Measurements from ENCODE around the gene TSPEAR.
"Not testable (repeated sequence)": the region's sequence is repeated elsewhere in the genome, so short reads cannot be mapped to it uniquely, and the experiment has no call there.

TSPEAR gene

GRCh38 chr21:44702973-44703730 lies 8.2 kb downstream of the TSPEAR start:
- no peak for DNase-seq

DNA sequence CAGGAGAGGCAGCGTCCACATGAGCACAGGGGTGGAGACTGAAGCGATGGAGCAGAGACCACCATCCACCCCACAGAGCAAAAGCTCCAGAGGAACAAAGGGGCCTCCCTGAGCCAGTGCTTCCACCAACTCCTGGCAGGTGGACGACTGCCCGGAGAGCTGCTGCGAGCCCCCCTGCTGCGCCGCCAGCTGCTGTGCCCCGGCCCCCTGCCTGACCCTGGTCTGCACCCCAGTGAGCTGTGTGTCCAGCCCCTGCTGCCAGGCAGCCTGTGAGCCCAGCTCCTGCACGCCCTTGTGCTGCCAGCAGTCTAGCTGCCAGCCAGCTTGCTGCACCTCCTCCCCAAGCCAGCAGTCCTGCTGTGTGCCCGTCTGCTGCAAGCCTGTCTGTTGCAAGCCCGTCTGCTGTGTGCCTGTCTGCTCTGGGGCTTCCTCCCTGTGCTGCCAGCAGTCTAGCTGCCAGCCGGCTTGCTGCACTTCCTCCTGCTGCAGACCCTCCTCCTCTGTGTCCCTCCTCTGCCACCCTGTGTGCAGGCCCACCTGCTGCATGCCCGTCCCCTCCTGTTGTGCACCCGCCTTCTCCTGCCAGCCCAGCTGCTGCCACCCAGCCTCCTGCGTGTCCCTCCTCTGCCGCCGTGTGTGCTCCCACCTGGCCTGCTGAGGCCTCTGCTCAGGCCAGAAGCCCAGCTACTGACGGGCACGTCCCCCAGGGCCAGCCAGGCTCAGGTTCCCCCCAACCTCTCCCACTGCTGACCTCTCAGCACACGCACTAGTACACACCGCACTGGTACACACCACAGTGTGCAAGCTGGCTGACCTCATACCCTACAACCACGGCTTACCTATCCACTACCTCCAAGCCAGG lies 9.0 kb downstream of the TSPEAR start:
- no peak for DNase-seq

DNA sequence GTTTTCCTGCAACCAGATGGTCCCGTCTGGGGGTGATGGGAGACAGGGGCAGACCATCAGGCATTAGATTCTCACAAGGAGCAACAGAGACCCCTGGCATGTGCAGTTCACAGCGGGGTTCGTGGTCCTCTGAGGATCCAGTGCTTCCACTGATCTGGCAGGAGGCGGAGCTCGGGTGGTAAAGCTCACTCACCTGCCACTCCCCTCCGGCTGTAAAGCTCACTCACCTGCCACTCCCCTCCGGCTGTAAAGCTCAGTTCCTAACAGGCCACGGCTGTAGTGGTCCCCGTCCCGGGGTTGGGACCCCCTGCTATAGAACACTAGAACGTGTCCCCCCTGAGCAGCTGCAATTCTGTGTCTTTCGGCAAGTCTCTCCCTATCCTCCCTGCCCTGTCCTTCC lies 9.8 kb downstream of the TSPEAR start:
- no peak for DNase-seq

GRCh38 chr21:44701023-44701400 lies 10.4 kb downstream of the TSPEAR start:
- DNase-seq = no peak

DNA sequence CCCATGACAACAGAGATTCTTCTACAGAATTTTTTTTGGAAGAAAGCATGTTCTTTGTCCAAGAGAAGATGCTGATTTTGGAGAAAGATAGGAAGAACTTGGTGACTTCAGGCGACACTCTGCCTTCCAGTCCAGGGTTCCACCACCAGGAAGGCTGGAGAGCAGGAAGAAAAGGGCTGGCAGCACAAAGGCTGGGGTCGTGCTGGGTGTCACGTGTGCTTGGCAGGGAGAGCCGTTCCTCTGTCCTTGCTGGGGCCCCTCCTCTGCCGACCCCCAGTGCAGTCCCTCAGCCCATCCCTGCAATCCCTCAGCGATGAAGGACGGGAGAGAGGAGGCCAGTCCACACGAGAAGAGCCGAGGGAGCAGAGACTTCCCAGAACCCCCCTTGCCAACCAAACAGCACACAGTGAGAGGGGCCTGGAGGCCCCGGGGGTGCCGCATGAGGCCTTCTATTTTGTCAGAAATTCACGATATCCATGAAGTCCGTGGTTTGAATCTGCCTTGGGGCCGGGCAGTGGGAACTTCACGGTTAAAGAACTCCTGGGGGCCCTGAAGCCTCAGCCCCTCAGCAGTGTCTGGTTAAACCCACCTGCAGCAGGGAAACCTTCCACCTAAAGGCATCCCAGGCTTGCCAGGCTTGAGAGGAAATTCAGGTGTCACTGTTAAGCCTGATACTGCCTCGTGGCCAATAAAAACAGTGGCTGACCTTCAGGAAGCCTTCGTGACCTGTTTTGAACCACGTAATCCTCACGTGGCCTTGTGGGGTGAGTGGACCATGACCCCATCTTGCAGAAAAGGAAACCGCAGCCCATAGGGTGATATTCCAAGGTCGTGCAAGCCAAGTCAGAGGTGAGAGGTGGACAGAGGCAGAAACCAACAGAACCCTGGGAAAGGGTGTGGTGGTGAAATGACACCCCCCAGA lies 11.0 kb downstream of the TSPEAR start:
- DNase-seq = no peak

DNA sequence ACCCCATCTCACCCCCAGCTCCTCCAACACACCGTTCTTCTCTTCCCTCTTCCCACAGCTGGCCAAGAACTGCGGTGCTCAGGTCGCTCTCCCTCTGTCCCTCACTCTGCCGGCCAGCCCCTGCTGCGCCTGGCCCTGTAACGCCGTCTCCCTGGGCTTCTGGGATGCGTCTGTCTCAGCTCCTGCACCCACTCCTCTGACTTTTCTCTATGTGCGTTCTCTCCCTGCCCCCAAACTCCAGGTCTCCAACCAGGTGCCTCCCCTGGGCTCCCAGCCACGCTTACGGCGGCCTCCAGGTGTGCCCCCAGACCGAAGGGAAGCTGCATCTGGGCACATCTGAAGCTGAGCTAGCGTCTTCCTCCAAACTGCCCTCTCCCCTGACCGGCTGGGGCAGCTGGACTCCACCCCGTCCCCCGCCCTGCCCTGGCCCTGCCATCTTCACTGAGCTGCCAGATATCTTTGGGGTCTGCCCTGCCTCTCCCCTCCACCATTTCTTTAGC lies 11.8 kb downstream of the TSPEAR start:
- no peak for DNase-seq

- no peak for DNase-seq
Observed at GRCh38 chr21:44697811-44698734, 13.3 kb downstream of the TSPEAR start.

GRCh38 chr21:44697172-44697810 lies 14.1 kb downstream of the TSPEAR start, which contains the start of gene KRTAP10-12:
KRTAP10-12 (plus strand) TSS chr21:44697172; CDS start chr21:44697202, 30 bp downstream.
- DNase-seq = not testable (repeated sequence)

DNA sequence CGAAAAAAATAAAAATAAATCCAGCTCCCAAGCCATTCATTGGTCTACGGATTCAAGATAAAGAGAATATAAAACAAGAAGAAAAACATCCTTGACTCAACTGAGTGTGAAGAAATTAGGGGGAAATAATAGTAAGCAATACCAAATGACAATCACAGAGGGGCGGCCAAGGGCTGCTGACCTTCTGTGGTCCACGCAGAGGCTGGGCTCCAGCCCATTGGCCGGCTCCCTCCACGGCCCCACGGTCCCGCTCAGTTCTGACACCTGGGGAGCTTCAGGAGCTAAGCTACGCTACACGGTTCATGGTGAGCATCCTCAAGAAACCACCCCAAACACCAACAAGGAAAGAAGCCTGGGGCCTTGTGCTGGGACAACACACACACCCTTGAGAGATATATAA lies 14.8 kb downstream of the TSPEAR start:
- DNase-seq = no peak

DNA sequence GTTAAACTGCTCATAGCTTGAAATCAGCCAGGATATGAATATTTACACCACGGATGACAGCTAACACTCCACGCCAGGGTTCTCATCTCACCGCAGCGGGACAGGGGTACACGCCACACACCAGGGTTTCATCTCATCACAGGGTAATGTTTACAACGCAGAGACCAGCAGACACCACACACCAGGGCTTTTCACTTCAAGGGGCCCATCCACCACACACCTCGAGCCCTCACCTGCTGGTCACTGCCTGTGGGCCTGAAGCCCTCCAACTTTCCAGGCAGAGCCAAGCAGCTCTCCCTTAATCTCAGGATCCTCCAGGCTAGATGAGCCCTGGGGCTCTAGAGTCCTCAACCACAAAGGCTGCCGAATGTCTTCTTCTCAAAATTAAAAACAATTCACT lies 15.7 kb downstream of the TSPEAR start:
- DNase-seq = no peak

GRCh38 chr21:44695184-44695583 lies 16.2 kb downstream of the TSPEAR start:
- DNase-seq = no peak

GRCh38 chr21:44694776-44695175 lies 16.6 kb downstream of the TSPEAR start:
- no peak for DNase-seq

DNA sequence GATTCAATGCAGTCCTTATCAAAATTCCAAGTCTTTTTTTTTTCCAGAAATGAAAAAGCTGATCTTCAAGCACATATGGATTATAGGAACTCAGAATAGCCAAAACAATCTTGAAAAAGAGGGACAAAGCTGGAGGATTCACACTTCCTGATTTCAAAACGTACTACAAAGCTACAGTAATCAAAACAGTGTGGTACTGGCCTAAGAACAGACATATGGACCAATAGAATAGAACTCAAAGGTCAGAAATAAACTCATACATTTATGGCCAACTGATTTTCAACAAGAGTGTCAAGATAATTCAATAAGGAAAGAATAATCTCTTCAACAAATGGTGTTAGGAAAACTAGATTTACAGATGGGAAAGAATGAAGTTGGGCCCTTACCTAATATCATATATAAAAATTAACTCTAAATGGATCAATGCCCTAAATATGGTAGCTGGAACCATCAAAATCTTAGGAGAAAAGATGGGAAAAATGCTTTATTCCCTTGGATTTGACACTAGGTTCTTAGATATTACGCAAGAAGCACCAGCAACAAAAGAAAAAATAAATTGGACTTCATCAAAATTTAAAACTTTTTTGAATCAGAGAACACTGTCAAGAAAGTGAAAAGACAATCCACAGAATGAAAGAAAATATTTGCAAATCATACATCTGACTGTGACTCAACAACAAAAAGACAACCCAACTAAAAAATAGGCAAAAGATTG lies 18.4 kb downstream of the TSPEAR start:
- DNase-seq = no peak

- no peak for DNase-seq
Observed at GRCh38 chr21:44691686-44692085, 19.7 kb downstream of the TSPEAR start.

GRCh38 chr21:44689740-44690139 lies 21.6 kb downstream of the TSPEAR start:
- not testable (repeated sequence) for DNase-seq

DNA sequence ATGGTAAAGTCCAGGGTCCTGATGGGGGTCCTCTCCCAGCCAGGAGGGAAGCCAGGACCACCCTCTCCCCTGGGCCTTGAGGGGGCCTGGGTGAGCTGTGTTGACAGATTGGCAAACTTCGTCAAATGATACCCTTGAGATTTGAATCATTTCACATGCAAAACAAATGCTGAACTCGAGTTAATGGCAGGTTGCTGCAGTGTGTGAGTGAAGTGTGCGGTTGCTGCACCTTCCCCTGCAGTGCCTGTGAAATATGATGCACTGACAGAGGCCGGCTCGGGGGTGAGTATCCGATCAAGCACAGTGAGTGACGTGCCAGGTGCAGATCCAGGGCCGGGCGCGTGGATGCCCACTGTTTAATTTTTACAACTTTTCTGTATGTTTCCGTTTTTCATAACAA lies 23.7 kb downstream of the TSPEAR start:
- no peak for DNase-seq

DNA sequence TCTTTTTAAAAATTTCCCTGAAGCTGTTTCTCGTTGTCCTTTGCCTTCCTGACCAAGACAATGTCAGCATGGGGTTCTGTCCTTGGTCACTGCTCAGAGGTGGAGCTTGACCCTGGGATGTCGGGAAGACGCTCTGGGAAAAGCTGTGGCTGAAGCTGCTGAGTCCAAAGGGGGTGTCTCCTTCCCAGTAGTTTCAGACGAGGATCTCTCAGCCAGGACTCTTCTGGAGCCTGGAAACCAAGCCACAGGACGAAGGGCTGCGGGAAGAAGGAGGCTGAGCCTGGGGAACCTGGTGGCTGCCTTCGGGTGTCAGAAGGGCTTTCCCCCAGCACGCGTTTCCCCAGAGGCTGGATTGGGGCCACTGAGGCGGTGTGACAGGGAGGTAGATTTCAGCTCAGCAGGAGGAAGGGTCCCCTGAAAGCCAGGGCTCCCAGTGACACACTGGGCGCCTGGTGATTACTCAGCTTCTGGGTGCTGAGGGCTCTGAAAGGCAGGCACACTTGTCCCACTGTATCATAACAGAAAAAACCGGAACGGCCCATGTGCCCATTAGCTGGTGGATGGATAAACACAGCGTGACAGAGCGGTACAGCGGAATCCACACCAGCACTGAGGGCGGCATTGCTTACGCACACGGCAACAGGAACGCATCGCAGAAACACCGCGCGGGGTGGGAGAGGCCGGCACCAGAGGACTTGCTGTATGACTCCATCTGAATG lies 24.4 kb downstream of the TSPEAR start:
- DNase-seq = no peak

Data from amygdala (tissue), 56 donors.